ENCODE data around the gene CHIA.
"Not testable (repeated sequence)": the region's sequence is repeated elsewhere in the genome, so short reads cannot be mapped to it uniquely, and the experiment has no call there.

CHIA gene

DNA sequence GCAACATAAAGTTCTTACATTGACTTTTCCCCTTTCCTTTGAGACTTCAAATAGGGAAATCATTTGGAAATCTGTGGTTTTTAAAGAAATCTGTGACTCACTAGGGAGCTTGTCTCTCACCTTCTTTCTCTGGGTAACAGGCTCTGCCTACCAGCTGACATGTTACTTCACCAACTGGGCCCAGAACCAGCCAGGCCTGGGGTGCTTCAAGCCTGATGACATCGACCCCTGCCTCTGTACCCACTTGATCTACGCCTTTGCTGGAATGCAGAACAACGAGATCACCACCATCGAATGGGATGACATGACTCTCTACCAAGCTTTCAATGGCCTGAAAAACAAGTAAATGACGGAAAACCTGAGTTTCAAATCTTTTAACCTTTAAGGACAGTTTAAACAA lies 9.2 kb upstream of the CHIA start:
- DNase-seq (ENCODE audit: extremely low spot score, insufficient read length, low read depth) (no peak), FAIRE-seq (no peak)

DNA sequence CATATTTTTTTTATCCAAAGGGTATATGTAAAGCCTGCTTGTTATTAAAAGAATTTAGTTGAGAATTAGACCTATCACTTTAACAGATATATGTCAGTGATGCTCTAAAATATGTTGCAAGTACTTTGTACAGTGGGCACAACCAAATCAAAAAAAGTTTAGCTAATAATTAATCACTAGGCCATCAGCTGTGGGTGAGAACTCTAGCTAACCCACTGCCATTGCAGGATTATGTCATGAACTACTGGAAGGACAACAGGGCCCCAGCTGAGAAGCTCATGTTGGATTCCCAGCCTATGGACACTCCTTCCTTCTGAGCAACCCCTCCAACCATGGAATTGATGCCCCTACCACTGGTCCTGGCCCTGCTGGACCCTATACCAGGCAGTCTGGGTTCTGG lies 6.8 kb upstream of the CHIA start:
- DNase-seq (ENCODE audit: extremely low spot score, insufficient read length, low read depth): no peak
- no peak for FAIRE-seq

DNA sequence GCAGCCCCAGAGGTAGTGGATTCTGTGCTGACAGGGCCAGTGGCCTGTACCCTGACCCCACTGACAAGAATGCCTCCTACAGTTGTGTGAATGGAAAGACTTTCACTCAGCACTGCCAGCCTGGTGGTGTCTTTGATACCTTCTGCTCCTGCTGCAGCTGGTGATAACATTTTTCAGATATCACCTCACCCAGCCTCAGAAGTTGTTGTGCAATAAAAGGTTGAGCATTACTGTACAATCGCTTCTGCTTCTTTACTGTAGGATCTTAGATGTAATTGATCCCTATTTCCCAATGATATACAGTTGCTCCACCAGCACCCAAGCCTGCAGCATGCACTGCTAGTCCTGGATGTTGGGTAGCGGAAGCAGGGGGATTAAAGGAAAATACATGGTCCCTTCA lies 4.8 kb upstream of the CHIA start:
- no peak for DNase-seq (ENCODE audit: extremely low spot score, insufficient read length, low read depth)
- FAIRE-seq: no peak

DNA sequence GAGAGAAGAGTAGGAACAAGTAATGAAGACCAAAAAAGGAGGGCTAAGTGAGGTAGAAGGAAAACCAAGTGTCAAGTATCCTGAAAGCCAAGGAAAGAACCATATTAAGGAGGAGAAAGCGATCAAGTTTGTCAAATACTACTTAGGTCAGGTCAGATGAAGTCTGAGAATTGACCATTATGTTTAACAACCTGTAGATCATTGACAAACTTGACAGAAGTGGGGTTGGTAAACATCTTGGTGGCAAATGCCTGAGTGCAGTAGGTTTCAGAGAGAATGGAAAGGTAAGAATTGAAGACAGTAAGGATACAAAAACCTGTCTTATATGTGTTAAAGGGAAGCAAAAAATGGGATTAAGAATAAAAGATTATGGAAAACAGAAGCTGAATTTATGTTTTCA lies 3.7 kb upstream of the CHIA start:
- DNase-seq (ENCODE audit: extremely low spot score, insufficient read length, low read depth): no peak
- no peak for FAIRE-seq

DNA sequence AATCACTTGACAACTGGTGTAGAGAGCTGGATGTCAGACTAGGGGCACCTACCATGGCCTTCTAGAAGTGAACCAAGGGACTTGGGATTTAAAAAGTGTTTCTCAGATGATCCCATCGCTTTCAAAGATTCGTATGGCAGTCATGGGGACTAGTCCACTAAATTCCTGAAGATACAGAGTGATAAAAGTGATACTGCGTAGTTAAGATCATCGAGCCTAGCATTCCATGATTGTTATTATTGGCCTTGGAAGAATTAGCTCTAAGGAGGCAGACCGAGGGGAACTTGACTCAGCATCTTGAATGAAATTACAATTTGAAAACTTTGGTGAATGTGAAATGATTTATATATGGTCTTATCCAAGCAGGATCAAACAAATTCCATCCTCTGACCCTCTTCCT lies 1.3 kb upstream of the CHIA start:
- no peak for FAIRE-seq

DNA sequence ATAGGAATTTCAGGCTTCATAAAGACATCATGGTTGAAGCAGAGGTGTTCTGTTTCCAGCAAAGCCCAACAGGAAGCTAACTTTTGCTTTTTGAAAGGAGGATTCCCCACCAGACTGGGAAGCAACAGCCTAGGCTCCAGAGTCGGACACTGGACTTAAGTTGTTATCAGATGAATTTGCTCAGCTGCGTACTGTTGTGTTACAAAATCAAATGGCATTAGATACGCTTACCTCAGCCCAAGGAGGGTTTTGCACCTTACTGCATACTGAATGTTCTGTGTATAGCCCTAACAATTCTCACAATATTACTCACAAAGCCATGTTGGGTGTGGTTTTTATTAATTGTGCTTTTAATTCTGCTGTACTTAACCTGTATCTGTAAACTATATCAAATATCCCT lies 547 bp upstream of the CHIA start:
- DNase-seq (ENCODE audit: extremely low spot score, insufficient read length, low read depth): no peak
- FAIRE-seq: no peak

More for the DNA sequence above, 1.3 kb upstream of the CHIA start:
- no peak for DNase-seq (ENCODE audit: extremely low spot score, insufficient read length, low read depth)

DNA sequence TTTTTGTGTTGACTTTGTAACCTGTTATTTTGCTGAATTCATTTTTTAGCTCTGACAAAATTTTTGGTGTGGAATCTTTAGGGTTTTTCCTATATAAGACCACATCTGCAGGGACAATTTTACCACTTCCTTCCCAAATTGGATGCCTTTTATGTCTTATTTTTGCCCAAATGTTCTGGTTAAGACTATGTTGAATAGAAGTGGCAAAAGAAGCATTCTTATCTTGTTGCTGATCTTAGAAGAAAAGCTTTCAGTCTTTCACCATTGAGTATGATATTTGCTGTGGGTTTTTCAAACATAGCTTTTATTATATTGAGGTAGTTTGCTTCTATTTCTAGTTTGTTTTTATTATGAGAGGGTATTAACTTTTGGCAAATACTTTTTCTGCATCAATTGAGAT lies 3.7 kb downstream of the CHIA start:
- no peak for FAIRE-seq
- no peak for DNase-seq (ENCODE audit: extremely low spot score, insufficient read length, low read depth)

DNA sequence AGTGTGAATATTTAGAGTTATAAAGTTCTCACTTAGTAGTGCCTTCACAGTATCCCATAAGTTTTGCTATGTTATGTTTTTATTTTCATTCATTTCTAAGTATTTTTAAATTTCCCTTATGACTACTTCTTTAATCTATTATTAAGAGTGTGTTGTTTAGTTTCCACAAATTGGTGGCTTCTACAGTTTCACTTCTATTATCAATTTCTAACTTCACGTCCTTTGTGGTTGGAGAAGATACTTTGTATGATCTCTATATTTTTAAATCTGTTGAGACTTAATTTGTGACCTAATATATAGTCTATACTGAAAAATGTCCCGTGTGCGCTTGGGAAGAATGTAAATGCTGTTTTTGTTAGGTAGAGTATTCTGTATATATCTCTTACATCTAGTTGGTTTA lies 11.7 kb downstream of the CHIA start:
- FAIRE-seq: peak; percentile 51
- DNase-seq (ENCODE audit: extremely low spot score, insufficient read length, low read depth): no peak

DNA sequence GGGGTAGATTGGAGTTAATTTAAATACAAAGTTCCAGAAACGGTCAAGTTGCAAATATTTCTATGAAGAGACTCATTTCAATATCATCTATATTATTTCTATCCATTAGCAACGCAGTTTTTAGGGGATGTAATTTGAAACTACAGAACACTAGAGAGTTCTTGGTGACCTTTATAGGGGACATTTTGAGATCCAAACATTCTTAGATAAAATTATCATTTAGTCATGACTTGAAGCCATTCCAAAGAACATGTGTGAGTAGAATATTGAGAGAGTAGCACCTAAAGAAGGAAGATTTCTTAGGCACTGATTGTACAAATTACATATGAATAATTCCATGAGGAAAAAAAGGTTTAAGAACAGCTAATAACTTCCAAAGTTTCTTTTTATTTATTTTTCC lies 19.0 kb downstream of the CHIA start:
- DNase-seq (ENCODE audit: extremely low spot score, insufficient read length, low read depth): no peak
- FAIRE-seq: no peak

DNA sequence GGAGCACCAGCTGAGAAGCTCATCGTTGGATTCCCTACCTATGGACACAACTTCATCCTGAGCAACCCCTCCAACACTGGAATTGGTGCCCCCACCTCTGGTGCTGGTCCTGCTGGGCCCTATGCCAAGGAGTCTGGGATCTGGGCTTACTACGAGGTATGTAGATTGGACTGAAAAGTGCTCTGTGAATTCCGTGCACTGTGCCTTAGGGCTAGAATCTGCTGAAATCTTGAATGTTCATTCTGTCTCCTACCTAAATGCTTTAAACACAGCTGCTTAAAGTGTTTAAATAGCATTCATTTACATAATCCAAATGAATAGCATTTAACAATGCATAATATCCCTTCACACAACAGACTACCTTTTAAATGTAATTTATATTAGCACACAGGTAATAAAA lies 27.9 kb downstream of the CHIA start:
- no peak for DNase-seq (ENCODE audit: extremely low spot score, insufficient read length, low read depth)
- FAIRE-seq: no peak

DNA sequence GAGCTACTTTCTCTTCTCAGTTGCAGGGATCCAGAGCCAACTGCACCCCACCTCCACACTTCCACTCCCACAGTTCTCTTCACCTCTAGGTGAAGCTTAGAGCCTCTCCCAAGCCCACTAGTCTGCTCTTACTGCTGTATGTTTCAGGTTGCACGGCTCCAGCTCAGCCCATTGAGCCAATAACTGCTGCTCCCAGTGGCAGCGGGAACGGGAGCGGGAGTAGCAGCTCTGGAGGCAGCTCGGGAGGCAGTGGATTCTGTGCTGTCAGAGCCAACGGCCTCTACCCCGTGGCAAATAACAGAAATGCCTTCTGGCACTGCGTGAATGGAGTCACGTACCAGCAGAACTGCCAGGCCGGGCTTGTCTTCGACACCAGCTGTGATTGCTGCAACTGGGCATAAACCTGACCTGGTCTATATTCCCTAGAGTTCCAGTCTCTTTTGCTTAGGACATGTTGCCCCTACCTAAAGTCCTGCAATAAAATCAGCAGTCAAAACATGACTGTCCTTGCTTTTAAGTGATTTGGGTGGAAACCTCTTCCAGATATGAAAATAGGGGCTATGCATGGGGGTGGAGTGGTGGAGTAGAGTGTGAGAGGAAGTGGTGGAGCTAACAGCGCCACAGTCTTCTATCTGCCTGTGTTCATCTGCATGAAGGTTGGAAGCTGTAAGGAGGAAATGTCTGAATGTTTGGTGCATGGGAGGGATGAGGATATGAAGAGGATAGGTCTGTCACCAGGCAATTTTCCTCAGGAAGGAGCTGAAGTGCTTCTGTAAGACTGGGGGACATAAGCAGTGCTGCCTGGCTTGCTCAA lies 29.6 kb downstream of the CHIA start:
- FAIRE-seq (no peak), DNase-seq (ENCODE audit: extremely low spot score, insufficient read length, low read depth) (no peak)

DNA sequence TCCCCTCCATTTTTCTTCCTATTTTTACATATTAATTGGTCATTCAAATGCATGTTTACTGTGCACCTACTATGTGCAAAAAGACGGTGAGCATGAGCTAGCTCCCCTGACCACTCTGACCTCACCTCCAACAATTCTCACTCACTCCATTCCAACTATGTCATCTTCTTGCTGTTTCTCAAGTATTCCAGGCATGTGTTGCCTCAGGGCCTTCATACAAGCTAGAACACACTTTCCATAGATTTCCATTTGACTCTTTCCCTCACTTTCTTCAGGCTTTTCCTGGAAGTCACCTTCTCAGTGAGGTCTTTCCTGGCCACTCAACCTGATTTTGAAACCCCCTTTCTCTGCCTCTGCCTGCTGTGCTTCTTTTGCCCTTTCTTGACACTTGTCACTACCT lies 32.6 kb downstream of the CHIA start:
- DNase-seq (ENCODE audit: extremely low spot score, insufficient read length, low read depth) (no peak), FAIRE-seq (no peak)

DNA sequence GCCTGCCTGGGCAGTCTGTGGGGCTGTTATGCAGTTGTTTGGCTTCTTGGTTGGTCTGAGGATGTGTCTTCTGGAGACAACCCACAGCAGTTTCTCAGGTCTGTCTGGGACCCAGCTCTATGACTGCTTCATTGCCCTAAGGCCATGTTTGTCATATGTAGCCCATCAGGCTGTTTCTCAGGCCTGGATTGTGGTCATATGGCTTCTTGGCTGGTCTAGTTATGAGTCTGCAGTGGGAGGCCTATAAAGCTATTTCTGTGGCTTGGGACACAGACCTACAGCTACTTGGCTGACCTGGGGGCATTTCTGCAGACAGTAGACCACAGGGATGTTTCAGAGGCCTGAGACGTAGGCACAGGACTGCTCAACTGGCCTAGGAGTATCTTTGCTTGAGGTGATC lies 41.5 kb downstream of the CHIA start:
- peak; percentile 59 for FAIRE-seq

DNA sequence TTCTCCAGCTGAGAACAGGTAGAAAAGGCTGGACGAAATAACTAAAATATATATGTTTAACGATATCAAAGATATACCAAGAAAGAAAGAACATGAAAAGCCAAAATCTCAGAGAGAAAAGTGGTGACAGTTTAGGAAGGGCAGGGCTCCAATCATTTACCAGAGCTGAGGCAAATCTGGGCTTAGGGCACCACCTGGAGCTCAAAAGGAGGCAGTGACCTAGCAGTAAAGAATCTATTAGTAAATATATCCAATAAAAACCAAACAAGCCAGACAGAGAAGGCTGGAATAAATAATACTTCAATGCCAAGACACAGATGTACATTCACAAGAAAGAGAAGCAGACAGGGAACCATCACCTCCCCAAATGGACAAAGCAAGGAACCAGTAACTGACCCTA lies 43.5 kb downstream of the CHIA start:
- FAIRE-seq: peak; percentile 47
- no peak for DNase-seq (ENCODE audit: extremely low spot score, insufficient read length, low read depth)

More for the DNA sequence above, 41.5 kb downstream of the CHIA start:
- no peak for DNase-seq (ENCODE audit: extremely low spot score, insufficient read length, low read depth)

DNA sequence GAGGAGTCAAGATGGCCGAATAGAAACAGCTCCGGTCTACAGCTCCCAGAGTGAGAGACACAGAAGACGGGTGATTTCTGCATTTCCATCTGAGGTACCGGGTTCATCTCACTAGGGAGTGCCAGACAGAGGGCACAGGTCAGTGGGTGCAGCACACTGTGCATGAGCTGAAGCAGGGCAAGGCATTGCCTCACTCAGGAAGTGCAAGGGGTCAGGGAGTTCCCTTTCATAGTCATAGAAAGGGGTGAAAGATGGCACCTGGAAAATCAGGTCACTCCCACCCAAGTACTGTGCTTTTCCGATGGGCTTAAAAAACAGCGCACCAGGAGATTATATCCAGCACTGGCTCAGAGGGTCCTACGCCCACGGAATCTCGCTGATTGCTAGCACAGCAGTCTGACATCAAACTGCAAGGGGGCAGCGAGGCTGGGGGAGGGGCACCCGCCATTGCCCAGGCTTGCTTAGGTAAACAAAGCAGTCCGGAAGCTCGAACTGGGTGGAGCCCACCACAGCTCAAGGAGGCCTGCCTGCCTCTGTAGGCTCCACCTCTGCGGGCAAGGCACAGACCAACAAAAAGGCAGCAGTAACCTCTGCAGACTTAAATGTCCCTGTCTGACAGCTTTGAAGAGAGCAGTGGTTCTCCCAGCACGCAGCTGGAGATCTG lies 44.7 kb downstream of the CHIA start:
- DNase-seq (ENCODE audit: extremely low spot score, insufficient read length, low read depth); FAIRE-seq: not testable (repeated sequence)

DNA sequence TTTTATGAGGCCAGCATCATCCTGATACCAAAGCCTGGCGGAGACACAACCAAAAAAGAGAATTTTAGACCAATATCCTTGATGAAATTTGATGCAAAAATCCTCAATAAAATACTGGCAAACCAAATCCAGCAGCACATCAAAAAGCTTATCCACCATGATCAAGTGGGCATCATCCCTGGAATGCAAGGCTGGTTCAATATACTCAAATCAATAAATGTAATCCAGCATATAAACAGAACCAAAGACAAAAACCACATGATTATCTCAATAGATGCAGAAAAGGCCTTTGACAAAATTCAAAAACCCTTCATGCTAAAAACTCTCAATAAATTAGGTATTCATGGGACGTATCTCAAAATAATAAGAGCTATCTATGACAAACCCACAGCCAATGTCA lies 48.2 kb downstream of the CHIA start:
- DNase-seq (ENCODE audit: extremely low spot score, insufficient read length, low read depth); FAIRE-seq: not testable (repeated sequence)

DNA sequence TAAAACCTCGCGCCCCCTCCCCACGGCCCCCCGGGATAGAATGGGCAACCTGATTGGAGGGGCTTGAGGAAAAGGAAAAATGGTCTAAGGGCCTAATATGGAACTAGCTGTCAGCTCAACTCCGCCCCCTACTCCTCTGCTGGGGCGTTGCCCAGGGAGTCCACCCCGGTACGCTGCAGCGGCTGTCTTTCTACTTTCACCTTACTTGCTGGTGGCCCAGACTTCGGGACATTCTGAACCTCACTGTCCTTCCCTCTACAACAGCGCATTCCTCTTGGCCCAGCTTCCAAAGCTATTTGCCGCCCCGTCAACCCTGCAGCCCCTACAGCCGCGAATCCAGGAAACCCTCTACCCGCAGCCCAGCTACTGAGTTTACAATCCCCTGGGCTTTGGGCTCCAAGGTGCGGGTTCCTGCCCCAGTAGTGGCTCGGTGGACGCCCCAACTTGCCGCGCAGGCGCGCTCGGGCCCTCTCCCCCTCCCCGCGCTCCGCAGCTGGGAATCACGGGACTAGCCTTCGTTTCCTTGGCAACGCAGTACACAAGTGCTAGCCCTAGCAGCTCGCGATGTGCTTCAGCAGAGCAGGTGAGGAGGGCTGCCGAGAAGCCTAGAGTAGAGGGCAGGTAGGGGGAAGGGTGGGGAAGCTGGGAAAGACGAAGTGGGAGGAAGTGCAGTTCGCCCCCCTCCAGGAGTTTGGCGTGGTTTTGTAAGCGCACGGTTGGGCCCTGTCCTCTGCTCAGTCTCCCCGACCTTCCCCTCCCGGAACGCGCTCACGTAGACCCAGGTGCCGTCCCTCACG lies 55.6 kb downstream of the CHIA start:
- DNase-seq (ENCODE audit: extremely low spot score, insufficient read length, low read depth) (peak; percentile 89), FAIRE-seq (peak; percentile 94)

DNA sequence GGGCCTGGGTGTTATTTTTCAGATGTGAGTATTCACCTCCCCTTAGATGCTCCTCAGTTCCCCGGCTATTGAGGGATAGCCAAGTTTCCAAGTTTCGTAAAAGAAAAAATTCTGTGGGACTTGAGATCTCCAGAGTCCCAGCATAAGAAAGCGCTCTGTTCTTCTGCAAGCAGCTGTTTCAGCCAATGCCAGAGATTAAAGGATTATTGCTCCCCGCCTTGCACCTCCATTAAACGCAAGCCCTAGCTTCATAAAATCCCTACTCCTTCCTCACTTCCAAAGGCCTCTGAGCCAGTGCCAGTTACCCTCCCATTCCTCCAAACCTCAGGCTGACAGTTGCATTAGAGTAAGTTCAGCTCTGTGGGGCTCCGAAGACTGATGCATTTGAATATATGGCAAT lies 56.4 kb downstream of the CHIA start:
- FAIRE-seq (no peak), DNase-seq (ENCODE audit: extremely low spot score, insufficient read length, low read depth) (no peak)

DNA sequence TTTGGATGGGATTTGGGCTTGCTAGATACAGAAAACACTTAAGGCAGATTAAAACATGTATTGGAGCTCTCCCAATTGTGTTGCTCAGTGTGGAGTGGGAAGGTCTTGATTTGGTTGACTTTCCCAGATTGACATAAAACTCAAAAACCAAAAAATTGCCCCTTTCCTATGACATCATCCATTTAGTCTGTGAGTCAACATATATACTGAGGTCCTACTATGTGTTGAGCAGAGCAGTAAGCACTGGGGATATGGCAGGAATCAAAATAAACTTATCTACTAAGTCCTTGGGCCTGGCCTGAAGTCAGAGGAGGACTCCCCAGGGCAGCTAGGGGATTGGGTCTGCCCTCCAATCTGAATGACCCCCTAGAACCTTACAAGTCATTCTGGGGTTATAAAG lies 61.0 kb downstream of the CHIA start:
- no peak for DNase-seq (ENCODE audit: extremely low spot score, insufficient read length, low read depth)
- FAIRE-seq: no peak

DNA sequence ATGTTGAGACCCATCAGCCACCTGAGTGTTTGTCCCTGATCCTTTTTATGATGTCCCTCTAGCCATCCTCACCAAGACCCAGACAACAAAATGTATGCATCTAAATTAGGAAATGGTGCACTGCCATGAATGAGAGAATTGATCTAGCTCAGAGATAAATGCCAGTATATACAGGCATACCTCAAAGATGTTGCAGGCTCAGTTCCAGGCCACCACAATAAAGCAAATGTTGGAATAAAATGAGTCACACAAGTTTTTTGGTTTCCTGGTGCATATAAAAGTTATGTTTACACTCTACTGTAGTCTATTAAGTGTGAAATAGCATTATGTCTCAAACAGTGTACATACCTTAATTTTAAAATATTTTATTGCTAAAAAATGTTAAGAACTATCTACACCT lies 63.9 kb downstream of the CHIA start:
- no peak for DNase-seq (ENCODE audit: extremely low spot score, insufficient read length, low read depth)
- FAIRE-seq: no peak

DNA sequence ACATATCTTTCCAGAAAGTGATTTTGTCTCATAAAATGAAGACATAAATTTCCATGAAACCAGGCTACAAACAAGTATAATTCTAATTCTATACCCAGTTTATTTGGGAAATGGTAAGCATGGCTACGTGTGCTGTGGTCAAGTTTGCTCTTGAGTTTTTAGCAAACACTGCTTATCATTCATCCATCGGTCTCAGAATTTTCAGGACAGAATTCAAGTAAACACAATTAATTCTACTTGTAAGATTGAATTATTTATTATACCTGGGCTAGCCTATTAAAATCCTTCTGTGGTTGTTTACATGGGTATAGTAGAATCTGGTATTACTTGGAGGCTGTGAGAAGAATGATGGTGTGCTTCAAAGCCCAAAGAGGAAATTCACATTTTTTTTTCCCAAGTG lies 68.3 kb downstream of the CHIA start:
- DNase-seq (ENCODE audit: extremely low spot score, insufficient read length, low read depth) (no peak), FAIRE-seq (no peak)
